ENCODE data around the gene CYB5B. TPM values are rescaled to one million over a fixed set of nuclear protein-coding genes. Genes with fewer than 3 reads are reported as not detected.

CYB5B gene
- total and polyA plus RNA-seq, 2 experiments from 2014 or later, result 60.5 to 116 TPM

GRCh38 chr16:69465083-69465721 is 40.8 kb downstream of the CYB5B start:
- H2AFZ ChIP-seq, result no peak overlapping the region
- H3K4me1 ChIP-seq (ENCODE audit: insufficient read depth), result peaks cover 15% of the 10 kb centered on the region
- no peaks in the 10 kb centered on the region for H3K9me2 ChIP-seq (replicated peaks; ENCODE audit: insufficient read depth)
- no peak overlapping the region for H3K4me3 ChIP-seq
- DNase-seq (ENCODE audit: low spot score), result peak; percentile 10
- no peaks in the 10 kb centered on the region for H4K20me1 ChIP-seq (ENCODE audit: insufficient read depth, poor library complexity, severe bottlenecking)
- no peak overlapping the region for H3K27ac ChIP-seq
- no peaks in the 10 kb centered on the region for H3K79me2 ChIP-seq
- WGBS (ENCODE audit: low lambda C conversion rate, missing lambda C conversion rate), result 38% methylated on average over 6 of the region's 6 CpGs
- H3K27me3 ChIP-seq, result no peaks in the 10 kb centered on the region
- no peaks in the 10 kb centered on the region for H3K36me3 ChIP-seq (replicated peaks; ENCODE audit: insufficient read depth, low read depth)
- H3K9me3 ChIP-seq (ENCODE audit: low read depth), result no peaks in the 10 kb centered on the region
- TF ChIP-seq EZH2 (IDR thresholded peaks at IDR 0.05; ENCODE audit: borderline replicate concordance) (no peak), EZH2phosphoT487 (IDR thresholded peaks at IDR 0.05; ENCODE audit: low read depth, severe bottlenecking, unreplicated experiment) (no peak), CTCF (IDR thresholded peaks at IDR 0.05; ENCODE audit: poor library complexity) (peak; percentile 7)
- peak overlapping the region; percentile 4 for H3K4me2 ChIP-seq

- no peak overlapping the region for H3K4me2 ChIP-seq
- H3K9me3 ChIP-seq (ENCODE audit: low read depth), result no peaks in the 10 kb centered on the region
- TF ChIP-seq EZH2 (IDR thresholded peaks at IDR 0.05; ENCODE audit: borderline replicate concordance) (no peak), EZH2phosphoT487 (IDR thresholded peaks at IDR 0.05; ENCODE audit: low read depth, severe bottlenecking, unreplicated experiment) (no peak)
- no peak overlapping the region for H2AFZ ChIP-seq
- H3K9me2 ChIP-seq (replicated peaks; ENCODE audit: insufficient read depth), result no peaks in the 10 kb centered on the region
- H3K27ac ChIP-seq, result no peak overlapping the region
- peaks cover 15% of the 10 kb centered on the region for H3K4me1 ChIP-seq (ENCODE audit: insufficient read depth)
- no peaks in the 10 kb centered on the region for H3K27me3 ChIP-seq
- H3K79me2 ChIP-seq, result no peaks in the 10 kb centered on the region
- no peaks in the 10 kb centered on the region for H3K36me3 ChIP-seq (replicated peaks; ENCODE audit: insufficient read depth, low read depth)
- no peak overlapping the region for H3K4me3 ChIP-seq
- no peaks in the 10 kb centered on the region for H4K20me1 ChIP-seq (ENCODE audit: insufficient read depth, poor library complexity, severe bottlenecking)
- no peak for DNase-seq (ENCODE audit: low spot score)
- WGBS (ENCODE audit: low lambda C conversion rate, missing lambda C conversion rate), result 75% methylated on average over 6 of the region's 6 CpGs
Measured at GRCh38 chr16:69465881-69466280, 41.5 kb downstream of the CYB5B start.

GRCh38 chr16:69466547-69466946 is 42.1 kb downstream of the CYB5B start:
- no peaks in the 10 kb centered on the region for H3K9me2 ChIP-seq (replicated peaks; ENCODE audit: insufficient read depth)
- H4K20me1 ChIP-seq (ENCODE audit: insufficient read depth, poor library complexity, severe bottlenecking), result no peaks in the 10 kb centered on the region
- no peaks in the 10 kb centered on the region for H3K36me3 ChIP-seq (replicated peaks; ENCODE audit: insufficient read depth, low read depth)
- H3K4me3 ChIP-seq, result no peak overlapping the region
- DNase-seq (ENCODE audit: low spot score), result no peak
- WGBS (ENCODE audit: low lambda C conversion rate, missing lambda C conversion rate), result 25% methylated on average over 2 of the region's 2 CpGs
- no peaks in the 10 kb centered on the region for H3K27me3 ChIP-seq
- no peak for TF ChIP-seq CTCF (IDR thresholded peaks at IDR 0.05; ENCODE audit: poor library complexity)
- no peak for TF ChIP-seq EZH2 (IDR thresholded peaks at IDR 0.05; ENCODE audit: borderline replicate concordance)
- TF ChIP-seq EZH2phosphoT487 (IDR thresholded peaks at IDR 0.05; ENCODE audit: low read depth, severe bottlenecking, unreplicated experiment), result no peak
- H2AFZ ChIP-seq, result no peak overlapping the region
- H3K79me2 ChIP-seq, result no peaks in the 10 kb centered on the region
- no peak overlapping the region for H3K4me2 ChIP-seq
- H3K4me1 ChIP-seq (ENCODE audit: insufficient read depth), result peaks cover 15% of the 10 kb centered on the region
- H3K27ac ChIP-seq, result no peak overlapping the region
- H3K9me3 ChIP-seq (ENCODE audit: low read depth), result no peaks in the 10 kb centered on the region

GRCh38 chr16:69467080-69467479 is 42.7 kb downstream of the CYB5B start:
- Histone ChIP-seq H3K36me3 (replicated peaks; ENCODE audit: insufficient read depth, low read depth) (no peaks in the 10 kb centered on the region), H3K4me1 (ENCODE audit: insufficient read depth) (peaks cover 15% of the 10 kb centered on the region), H3K27me3 (no peaks in the 10 kb centered on the region), H2AFZ (no peak overlapping the region), H3K4me2 (no peak overlapping the region), H3K9me2 (replicated peaks; ENCODE audit: insufficient read depth) (no peaks in the 10 kb centered on the region), H3K27ac (no peak overlapping the region), H4K20me1 (ENCODE audit: insufficient read depth, poor library complexity, severe bottlenecking) (no peaks in the 10 kb centered on the region), H3K4me3 (no peak overlapping the region), H3K9me3 (ENCODE audit: low read depth) (no peaks in the 10 kb centered on the region), H3K79me2 (no peaks in the 10 kb centered on the region)
- TF ChIP-seq EZH2phosphoT487 (IDR thresholded peaks at IDR 0.05; ENCODE audit: low read depth, severe bottlenecking, unreplicated experiment), result no peak
- TF ChIP-seq CTCF (IDR thresholded peaks at IDR 0.05; ENCODE audit: poor library complexity), result no peak
- no peak for DNase-seq (ENCODE audit: low spot score)
- 88% methylated on average over 1 of the region's 1 CpG for WGBS (ENCODE audit: low lambda C conversion rate, missing lambda C conversion rate)
